IMR-90 (cell line): Measurements from ENCODE around the gene TBC1D22A. TPM values are rescaled to one million over a fixed set of nuclear protein-coding genes. Genes with fewer than 3 reads are reported as not detected.

Experiments
- ATAC-seq: fragments of 200-7000 bp; cut with Tn5 transposase; 2 replicates; pipeline ENCODE4 v1.9.1; 2020; ENCODE audit warnings: low read depth, mild to moderate bottlenecking, moderate library complexity
- BruUV-seq: library from RNA; stranded (reverse); fragments of 400-500 nt; replicated peaks from 2 replicates; lab custom pipeline; 2021; lab: Mats Ljungman, UMichigan
- CTCF ChIA-PET: fragments of 300-600 bp; formaldehyde crosslinking; extraction: SDS; loops from one replicate; lab custom pipeline; 2021; ENCODE audit warnings: antibody characterized with exemption; lab: Yijun Ruan, JAX
- POLR2A ChIA-PET: fragments of 300-600 bp; sonication (Branson Sonifier 250); formaldehyde crosslinking; loops from one replicate; lab custom pipeline; 2022; ENCODE audit warnings: antibody characterized with exemption; ENCODE audit not compliant: unreplicated experiment; lab: Charles Lee
- DNase-seq: peaks from one replicate; pipeline ENCODE4 v3.0.0; 2013
- H2AFZ ChIP-seq: replicated peaks from 2 replicates; pipeline ENCODE3; 2013; ENCODE audit warnings: low read length, mild to moderate bottlenecking; ENCODE audit not compliant: poor library complexity
- H2AK5ac ChIP-seq: 2 replicates; pipeline ENCODE4 v1.6.1; 2013; ENCODE audit warnings: low read depth, low read length, inconsistent platforms
- H2AK9ac ChIP-seq: replicated peaks from 2 replicates; pipeline ENCODE3; 2013; ENCODE audit warnings: mild to moderate bottlenecking, low read depth, low read length, moderate library complexity; ENCODE audit not compliant: poor library complexity
- H2BK120ac ChIP-seq: 2 replicates; pipeline ENCODE4 v1.6.1; 2013; ENCODE audit warnings: low read depth, low read length, inconsistent platforms
- H2BK15ac ChIP-seq: 3 replicates; pipeline ENCODE4 v1.6.1; 2013; ENCODE audit warnings: low read depth, low read length, inconsistent platforms
- H2BK20ac ChIP-seq: 2 replicates; pipeline ENCODE4 v1.6.1; 2013; ENCODE audit warnings: low read depth, mild to moderate bottlenecking, inconsistent platforms, low read length, moderate library complexity
- H2BK5ac ChIP-seq: 2 replicates; pipeline ENCODE4 v1.6.1; 2013; ENCODE audit warnings: mild to moderate bottlenecking, low read depth, low read length, inconsistent platforms; ENCODE audit not compliant: poor library complexity, severe bottlenecking
- H3K14ac ChIP-seq: replicated peaks from 2 replicates; pipeline ENCODE4 v1.6.1; 2013; ENCODE audit warnings: low read depth, low read length, inconsistent platforms
- H3K18ac ChIP-seq: 2 replicates; pipeline ENCODE4 v1.6.1; 2013; ENCODE audit warnings: low read depth, low read length, control low read depth
- H3K23ac ChIP-seq: 2 replicates; pipeline ENCODE4 v1.6.1; 2013; ENCODE audit warnings: low read depth, low read length, inconsistent platforms
- H3K27ac ChIP-seq: 2 replicates; pipeline ENCODE4 v1.5.1; 2013; ENCODE audit warnings: mild to moderate bottlenecking, control low read depth, low read length; ENCODE audit not compliant: insufficient read depth
- H3K27me3 ChIP-seq: 2 replicates; pipeline ENCODE4 v1.6.1; 2013; ENCODE audit warnings: low read length; ENCODE audit not compliant: control insufficient read depth, insufficient read depth
- H3K36me3 ChIP-seq: 2 replicates; pipeline ENCODE4 v1.6.1; 2013; ENCODE audit warnings: low read length, mixed read lengths; ENCODE audit not compliant: control insufficient read depth, insufficient read depth
- H3K4ac ChIP-seq: 2 replicates; pipeline ENCODE4 v1.6.1; 2013; ENCODE audit warnings: low read depth, low read length, inconsistent platforms
- H3K4me1 ChIP-seq: 2 replicates; pipeline ENCODE4 v1.6.1; 2013; ENCODE audit warnings: low read length, mixed read lengths; ENCODE audit not compliant: control insufficient read depth, insufficient read depth
- H3K4me2 ChIP-seq: 2 replicates; pipeline ENCODE4 v1.6.1; 2013; ENCODE audit warnings: low read depth, mild to moderate bottlenecking, control low read depth, low read length, moderate library complexity
- H3K4me3 ChIP-seq: 2 replicates; pipeline ENCODE4 v1.5.1; 2013; ENCODE audit warnings: low read depth, mild to moderate bottlenecking, control low read depth, low read length, moderate library complexity; ENCODE audit not compliant: insufficient read depth
- H3K56ac ChIP-seq: 2 replicates; pipeline ENCODE4 v1.6.1; 2013; ENCODE audit warnings: low read length, inconsistent platforms; ENCODE audit not compliant: insufficient read depth; ENCODE audit errors: extremely low read depth
- H3K79me1 ChIP-seq, 2 experiments: 2 replicates each; pipeline ENCODE4 v1.6.1; 2013; ENCODE audit warnings: low read length in 2 of 2, inconsistent platforms in 1 of 2, low read depth in 1 of 2
- H3K9ac ChIP-seq: 2 replicates; pipeline ENCODE4 v1.6.1; 2013; ENCODE audit warnings: low read depth, low read length, control low read depth
- H3K9me1 ChIP-seq: 2 replicates; pipeline ENCODE4 v1.6.1; 2013; ENCODE audit warnings: low read length, inconsistent platforms; ENCODE audit not compliant: insufficient read depth
- H3K9me3 ChIP-seq: 2 replicates; pipeline ENCODE4 v1.6.1; 2013; ENCODE audit warnings: low read length; ENCODE audit not compliant: control insufficient read depth, insufficient read depth
- H4K20me1 ChIP-seq: 2 replicates; pipeline ENCODE4 v1.6.1; 2013; ENCODE audit warnings: low read length, inconsistent platforms; ENCODE audit not compliant: insufficient read depth
- H4K5ac ChIP-seq: 2 replicates; pipeline ENCODE4 v1.6.1; 2013; ENCODE audit warnings: mild to moderate bottlenecking, low read depth, low read length, control low read depth
- H4K8ac ChIP-seq, 2 experiments: 2 replicates each; pipeline ENCODE4 v1.6.1; 2013; ENCODE audit warnings: low read depth in 2 of 2, low read length in 2 of 2, control low read depth in 1 of 2, inconsistent platforms in 1 of 2
- H4K91ac ChIP-seq: 2 replicates; pipeline ENCODE4 v1.6.1; 2013; ENCODE audit warnings: low read depth, low read length, inconsistent platforms; ENCODE audit not compliant: insufficient read depth
- CTCF ChIP-seq: conservative IDR thresholded peaks from 2 replicates; pipeline ENCODE4 v1.5.1; 2012; ENCODE audit warnings: mild to moderate bottlenecking, low read depth, low read length, improper control_type of control experiment
- WGBS, 2 experiments: methylation state at CpG; one replicate each; pipeline versions ENCODE4 v1.1.5 to v1.1.7; 2013; ENCODE audit warnings: missing lambda C conversion rate in 2 of 2; ENCODE audit not compliant: insufficient read length in 1 of 2; ENCODE audit errors: extremely low coverage in 2 of 2; 5-methylcytosine and 5-hydroxymethylcytosine counted together
- dilution Hi-C: fragments of 300-500 bp; cut with HindIII; formaldehyde crosslinking; loops from one replicate; pipeline ENCODE4 v1.14.3; 2018; ENCODE audit warnings: low sequenced_read_pairs; ENCODE audit not compliant: unreplicated experiment
- in situ Hi-C: fragments of 300-500 bp; cut with MboI; formaldehyde crosslinking; loops from 3 replicates; pipeline ENCODE4 v1.14.3; 2019; ENCODE audit warnings: low sequenced_read_pairs, inconsistent platforms, mixed read lengths
- intact Hi-C: fragments of 100-400 bp; cut with micrococcal nuclease; formaldehyde crosslinking; loops from 2 replicates; pipeline ENCODE4 v1.10.0; 2022
- polyA plus RNA-seq, 3 experiments: library from polyadenylated mRNA; depleted of rRNA; stranded (reverse); fragments of >200 nt; gene quantifications; 2 replicates each; pipeline ENCODE4 v1.2.3, GENCODE V29; 2012; ENCODE audit warnings: low replicate concordance in 1 of 3
- total RNA-seq: library from RNA; depleted of rRNA; stranded (reverse); fragments of >200 nt; gene quantifications from 2 replicates; pipeline ENCODE4 v1.2.3, GENCODE V29; 2012

The TBC1D22A gene
- total and polyA plus RNA-seq, 2 of the 4 experiments (the other 2 are of a cell fraction): 9.0 to 16.7 TPM

GRCh38 chr22:47051441-47052071, 289.1 kb downstream of the TBC1D22A start:
- no peak overlapping the region for H3K4me2 ChIP-seq
- ChIA-PET CTCF (no interaction called here), POLR2A (no interaction called here)
- no peak overlapping the region for H3K27ac ChIP-seq
- no peak overlapping the region for H2BK120ac ChIP-seq
- peaks cover 10% of the 10 kb centered on the region for H3K9me1 ChIP-seq
- H4K5ac ChIP-seq: no peak overlapping the region
- BruUV-seq: no TSS peak
- H3K36me3 ChIP-seq: no peaks in the 10 kb centered on the region
- H4K91ac ChIP-seq: no peak overlapping the region
- no peak overlapping the region for H3K18ac ChIP-seq
- H2AFZ ChIP-seq: no peak overlapping the region
- ATAC-seq (no peak), DNase-seq (no peak)
- dilution Hi-C loops: no loop called here
- no peak overlapping the region for H3K4me3 ChIP-seq
- H3K4me1 ChIP-seq: peaks cover 4% of the 10 kb centered on the region
- no peak overlapping the region for H3K9ac ChIP-seq
- H2BK15ac ChIP-seq: no peak overlapping the region
- no peak overlapping the region for H3K14ac ChIP-seq
- H3K27me3 ChIP-seq: no peaks in the 10 kb centered on the region
- H3K23ac ChIP-seq: no peak overlapping the region
- no peak overlapping the region for H2AK9ac ChIP-seq
- intact Hi-C loops: no loop called here
- H2BK5ac ChIP-seq: no peak overlapping the region
- no peaks in the 10 kb centered on the region; a peak in 1 of 4 replicates for H3K79me1 ChIP-seq
- H3K56ac ChIP-seq: no peak overlapping the region
- in situ Hi-C loops: no loop called here
- no peak overlapping the region for H2AK5ac ChIP-seq
- WGBS, 2 experiments: 84% methylated on average over 3 of the region's 20 CpGs; no CpG with 5 or more reads in 1 of the 2 experiments
- no peak overlapping the region for H2BK20ac ChIP-seq
- H4K20me1 ChIP-seq: no peaks in the 10 kb centered on the region
- no peak for TF ChIP-seq CTCF
- no peak overlapping the region for H3K4ac ChIP-seq
- no peak overlapping the region for H4K8ac ChIP-seq
- no peaks in the 10 kb centered on the region for H3K9me3 ChIP-seq
